ENCODE data around the gene CSMD2.

Gene CSMD2

GRCh38 chr1:33805988-33806387 lies 359.0 kb downstream of the CSMD2 start:
- H3K4me1 ChIP-seq (ENCODE audit: control insufficient read depth in 1 of 2, insufficient read depth in 1 of 2, low read depth in 1 of 2, low read length in 1 of 2) = no peaks in the 10 kb centered on the region
- no peaks in the 10 kb centered on the region for H3K36me3 ChIP-seq
- H3K9me3 ChIP-seq = no peaks in the 10 kb centered on the region
- no peak overlapping the region for H3K27ac ChIP-seq
- H3K27me3 ChIP-seq = no peaks in the 10 kb centered on the region
- TF ChIP-seq CTCF (IDR thresholded peaks at IDR 0.05) = no peak
- H3K4me3 ChIP-seq (ENCODE audit: low read depth in 1 of 2, low read length in 1 of 2) = no peak overlapping the region

- no peak overlapping the region for H3K27ac ChIP-seq
- TF ChIP-seq CTCF (IDR thresholded peaks at IDR 0.05) = no peak
- H3K36me3 ChIP-seq = no peaks in the 10 kb centered on the region
- no peaks in the 10 kb centered on the region for H3K27me3 ChIP-seq
- no peaks in the 10 kb centered on the region for H3K9me3 ChIP-seq
- no peak overlapping the region for H3K4me3 ChIP-seq (ENCODE audit: low read depth in 1 of 2, low read length in 1 of 2)
- H3K4me1 ChIP-seq (ENCODE audit: control insufficient read depth in 1 of 2, insufficient read depth in 1 of 2, low read depth in 1 of 2, low read length in 1 of 2) = no peaks in the 10 kb centered on the region
Observed at GRCh38 chr1:33802268-33802667, 362.8 kb downstream of the CSMD2 start.

GRCh38 chr1:33797849-33798248 lies 367.2 kb downstream of the CSMD2 start:
- Histone ChIP-seq H3K27me3 (no peaks in the 10 kb centered on the region), H3K27ac (no peak overlapping the region), H3K9me3 (peaks cover 4% of the 10 kb centered on the region), H3K4me1 (ENCODE audit: control insufficient read depth in 1 of 2, insufficient read depth in 1 of 2, low read depth in 1 of 2, low read length in 1 of 2) (no peaks in the 10 kb centered on the region), H3K36me3 (no peaks in the 10 kb centered on the region), H3K4me3 (ENCODE audit: low read depth in 1 of 2, low read length in 1 of 2) (no peak overlapping the region)
- no peak for TF ChIP-seq CTCF (IDR thresholded peaks at IDR 0.05)

- H3K9me3 ChIP-seq = peaks cover 4% of the 10 kb centered on the region
- no peak overlapping the region for H3K27ac ChIP-seq
- H3K4me1 ChIP-seq (ENCODE audit: control insufficient read depth in 1 of 2, insufficient read depth in 1 of 2, low read depth in 1 of 2, low read length in 1 of 2) = no peaks in the 10 kb centered on the region
- H3K4me3 ChIP-seq (ENCODE audit: low read depth in 1 of 2, low read length in 1 of 2) = no peak overlapping the region
- TF ChIP-seq CTCF (IDR thresholded peaks at IDR 0.05) = no peak
- H3K27me3 ChIP-seq = no peaks in the 10 kb centered on the region
- H3K36me3 ChIP-seq = no peaks in the 10 kb centered on the region
Observed at GRCh38 chr1:33792651-33793050, 372.4 kb downstream of the CSMD2 start.

GRCh38 chr1:33792216-33792615 lies 372.8 kb downstream of the CSMD2 start:
- H3K9me3 ChIP-seq = peaks cover 4% of the 10 kb centered on the region
- TF ChIP-seq CTCF (IDR thresholded peaks at IDR 0.05) = no peak

GRCh38 chr1:33791251-33791650 lies 373.8 kb downstream of the CSMD2 start:
- TF ChIP-seq CTCF (IDR thresholded peaks at IDR 0.05) = no peak
- Histone ChIP-seq H3K9me3 (no peaks in the 10 kb centered on the region), H3K4me1 (ENCODE audit: control insufficient read depth in 1 of 2, insufficient read depth in 1 of 2, low read depth in 1 of 2, low read length in 1 of 2) (no peaks in the 10 kb centered on the region), H3K36me3 (no peaks in the 10 kb centered on the region), H3K4me3 (ENCODE audit: low read depth in 1 of 2, low read length in 1 of 2) (no peak overlapping the region), H3K27ac (no peak overlapping the region), H3K27me3 (no peaks in the 10 kb centered on the region)

More at GRCh38 chr1:33792216-33792615, 372.8 kb downstream of the CSMD2 start:
- Histone ChIP-seq H3K4me1 (ENCODE audit: control insufficient read depth in 1 of 2, insufficient read depth in 1 of 2, low read depth in 1 of 2, low read length in 1 of 2) (no peaks in the 10 kb centered on the region), H3K36me3 (no peaks in the 10 kb centered on the region), H3K27ac (no peak overlapping the region), H3K4me3 (ENCODE audit: low read depth in 1 of 2, low read length in 1 of 2) (no peak overlapping the region), H3K27me3 (no peaks in the 10 kb centered on the region)

All from neutrophil (primary cell).